Neuronal stem cell (in vitro differentiated cells): ENCODE data around the gene ZMYM3.

Source experiments
- DNase-seq: peaks from one replicate; pipeline ENCODE4 v3.0.0-alpha.2; 2013; ENCODE audit warnings: low spot score
- H2AFZ ChIP-seq: one replicate; pipeline ENCODE4 v1.6.1; 2013; ENCODE audit warnings: mild to moderate bottlenecking, low read length, inconsistent platforms
- H2AK5ac ChIP-seq: 2 replicates; pipeline ENCODE4 v1.6.1; 2013; ENCODE audit warnings: low read depth, mild to moderate bottlenecking, inconsistent platforms, low read length, moderate library complexity, mixed read lengths
- H2BK120ac ChIP-seq: 2 replicates; pipeline ENCODE4 v1.6.1; 2013; ENCODE audit warnings: low read depth, mild to moderate bottlenecking, inconsistent platforms, low read length, moderate library complexity, mixed read lengths
- H2BK12ac ChIP-seq: one replicate; pipeline ENCODE4 v1.6.1; 2013; ENCODE audit warnings: low read length, inconsistent platforms
- H2BK15ac ChIP-seq: 2 replicates; pipeline ENCODE4 v1.6.1; 2013; ENCODE audit warnings: mild to moderate bottlenecking, low read length, inconsistent platforms, mixed read lengths
- H2BK5ac ChIP-seq: one replicate; pipeline ENCODE4 v1.6.1; 2013; ENCODE audit warnings: inconsistent platforms, mild to moderate bottlenecking, low read length, moderate library complexity
- H3K14ac ChIP-seq: one replicate; pipeline ENCODE4 v1.6.1; 2013; ENCODE audit warnings: low read length, inconsistent platforms
- H3K18ac ChIP-seq: 2 replicates; pipeline ENCODE4 v1.6.1; 2013; ENCODE audit warnings: low read length, inconsistent platforms
- H3K23ac ChIP-seq: 2 replicates; pipeline ENCODE4 v1.6.1; 2013; ENCODE audit warnings: low read depth, mild to moderate bottlenecking, mixed read lengths, low read length, inconsistent platforms; ENCODE audit not compliant: poor library complexity
- H3K27ac ChIP-seq: replicated peaks from 3 replicates; pipeline ENCODE4 v1.5.1; 2013; ENCODE audit warnings: low read length, inconsistent platforms
- H3K27me3 ChIP-seq, 3 experiments: 2 replicates each; pipeline ENCODE4 v1.6.1; 2013; ENCODE audit warnings: low read length in 3 of 3, mild to moderate bottlenecking in 2 of 3, inconsistent platforms in 1 of 3, low read depth in 1 of 3, mixed read lengths in 1 of 3, moderate library complexity in 1 of 3; ENCODE audit not compliant: control insufficient read depth in 3 of 3, insufficient read depth in 3 of 3
- H3K36me3 ChIP-seq, 2 donors: replicated peaks in 1 of 2; 2 replicates each; pipeline ENCODE4 v1.6.1; 2013; ENCODE audit warnings: low read length in 2 of 2; ENCODE audit not compliant: control insufficient read depth in 2 of 2, insufficient read depth in 2 of 2
- H3K4ac ChIP-seq: 2 replicates; pipeline ENCODE4 v1.6.1; 2013; ENCODE audit warnings: inconsistent platforms, mild to moderate bottlenecking, low read length, moderate library complexity
- H3K4me1 ChIP-seq, 2 donors: 1 replicate in 1 of 2; 2 replicates in 1 of 2; pipeline ENCODE4 v1.6.1; 2013; ENCODE audit warnings: low read length in 2 of 2, low read depth in 1 of 2; ENCODE audit not compliant: control insufficient read depth in 2 of 2, insufficient read depth in 1 of 2
- H3K4me2 ChIP-seq: one replicate; pipeline ENCODE4 v1.6.1; 2013; ENCODE audit warnings: mild to moderate bottlenecking, low read length, inconsistent platforms; ENCODE audit not compliant: insufficient read depth, poor library complexity, severe bottlenecking
- H3K4me3 ChIP-seq, 2 donors: 2 replicates each; pipeline ENCODE4 v1.5.1; 2013; ENCODE audit warnings: low read length in 2 of 2, mild to moderate bottlenecking in 2 of 2, inconsistent platforms in 1 of 2, moderate library complexity in 1 of 2
- H3K79me1 ChIP-seq: one replicate; pipeline ENCODE4 v1.6.1; 2013; ENCODE audit warnings: low read depth, mild to moderate bottlenecking, inconsistent platforms, low read length, moderate library complexity
- H3K9ac ChIP-seq: one replicate; pipeline ENCODE4 v1.6.1; 2013; ENCODE audit warnings: mild to moderate bottlenecking, low read depth, low read length, inconsistent platforms; ENCODE audit not compliant: poor library complexity
- H3K9me3 ChIP-seq, 2 donors: replicated peaks in 1 of 2; 2 replicates each; pipeline versions ENCODE3 to v1.6.1; 2013; ENCODE audit warnings: low read length in 2 of 2, mild to moderate bottlenecking in 2 of 2, inconsistent platforms in 1 of 2, low read depth in 1 of 2, mixed read lengths in 1 of 2, moderate library complexity in 1 of 2; ENCODE audit not compliant: control insufficient read depth in 2 of 2, insufficient read depth in 1 of 2
- H4K8ac ChIP-seq: one replicate; pipeline ENCODE4 v1.6.1; 2013; ENCODE audit warnings: low read depth, mild to moderate bottlenecking, inconsistent platforms, low read length, moderate library complexity
- H4K91ac ChIP-seq: one replicate; pipeline ENCODE4 v1.6.1; 2013; ENCODE audit warnings: low read length, low read depth, mild to moderate bottlenecking, inconsistent platforms; ENCODE audit not compliant: poor library complexity
- WGBS, 2 donors: extraction: QIAGEN DNeasy Blood & Tissue Kit; methylation state at CpG; one replicate each; pipeline ENCODE4 v1.1.7; 2013; ENCODE audit warnings: missing lambda C conversion rate in 2 of 2, mixed read lengths in 1 of 2; ENCODE audit not compliant: insufficient read length in 2 of 2, insufficient replicate concordance in 1 of 2; ENCODE audit errors: extremely low coverage in 2 of 2; 5-methylcytosine and 5-hydroxymethylcytosine counted together

ZMYM3 gene

GRCh38 chrX:71292669-71293365, 38.9 kb upstream of the ZMYM3 start:
- Histone ChIP-seq H3K4ac (no peak overlapping the region), H3K4me3 (no peak overlapping the region), H3K4me1 (no peaks in the 10 kb centered on the region), H2AK5ac (no peak overlapping the region), H3K36me3 (peaks cover 31 to 94% of the 10 kb centered on the region in 2 donors), H4K8ac (no peak overlapping the region), H3K9ac (no peak overlapping the region), H3K27ac (no peak overlapping the region), H3K9me3 (no peaks in the 10 kb centered on the region), H2BK15ac (no peak overlapping the region), H3K23ac (no peak overlapping the region), H2BK120ac (no peak overlapping the region), H3K14ac (no peak overlapping the region), H2BK5ac (no peak overlapping the region), H3K27me3 (no peaks in the 10 kb centered on the region), H3K18ac (no peak overlapping the region), H3K4me2 (no peak overlapping the region), H3K79me1 (no peaks in the 10 kb centered on the region), H4K91ac (no peak overlapping the region), H2BK12ac (no peak overlapping the region), H2AFZ (no peak overlapping the region)
- WGBS, 2 donors = no CpG with 5 or more reads among the region's 7 CpGs
- no peak for DNase-seq

- no peak overlapping the region for H2AFZ ChIP-seq
- H2BK120ac ChIP-seq = no peak overlapping the region
- no peaks in the 10 kb centered on the region for H3K27me3 ChIP-seq
- no peak overlapping the region for H4K91ac ChIP-seq
- H3K14ac ChIP-seq = no peak overlapping the region
- H3K79me1 ChIP-seq = no peaks in the 10 kb centered on the region
- no peak overlapping the region for H3K27ac ChIP-seq
- no peak overlapping the region for H2BK12ac ChIP-seq
- peaks cover 22 to 94% of the 10 kb centered on the region in 2 donors for H3K36me3 ChIP-seq
- no peak overlapping the region for H3K4me3 ChIP-seq
- H3K4me1 ChIP-seq = peaks cover 0 to 1% of the 10 kb centered on the region in 2 donors
- H2BK5ac ChIP-seq = no peak overlapping the region
- H3K23ac ChIP-seq = no peak overlapping the region
- H3K18ac ChIP-seq = no peak overlapping the region
- H2BK15ac ChIP-seq = no peak overlapping the region
- H3K9me3 ChIP-seq = no peaks in the 10 kb centered on the region
- no peak overlapping the region for H3K4me2 ChIP-seq
- no CpG with 5 or more reads among the region's 6 CpGs for WGBS, 2 donors
- H4K8ac ChIP-seq = no peak overlapping the region
- DNase-seq = no peak
- H3K4ac ChIP-seq = no peak overlapping the region
- H3K9ac ChIP-seq = no peak overlapping the region
- H2AK5ac ChIP-seq = no peak overlapping the region
These were observed 37.4 kb upstream of the ZMYM3 start for GRCh38 chrX:71291381-71291780.

- Histone ChIP-seq H3K23ac (no peak overlapping the region), H3K9ac (no peak overlapping the region), H3K14ac (no peak overlapping the region), H3K4me1 (peaks cover 4 to 7% of the 10 kb centered on the region in 2 donors), H2BK120ac (no peak overlapping the region), H3K4me2 (peak overlapping the region; percentile 11), H3K36me3 (peaks cover 3 to 62% of the 10 kb centered on the region in 2 donors), H3K27ac (no peak overlapping the region), H3K4me3 (peak overlapping the region in 1 of 2 donors; percentile 60), H2AK5ac (no peak overlapping the region), H3K9me3 (no peaks in the 10 kb centered on the region), H3K18ac (no peak overlapping the region), H2BK12ac (no peak overlapping the region), H3K79me1 (no peaks in the 10 kb centered on the region), H2AFZ (no peak overlapping the region), H2BK15ac (no peak overlapping the region), H2BK5ac (no peak overlapping the region), H4K8ac (no peak overlapping the region), H3K27me3 (no peaks in the 10 kb centered on the region), H4K91ac (no peak overlapping the region), H3K4ac (no peak overlapping the region)
- DNase-seq = no peak
These were observed 32.0 kb upstream of the ZMYM3 start for GRCh38 chrX:71285929-71286328.

GRCh38 chrX:71283403-71284143, 29.6 kb upstream of the ZMYM3 start, which contains the start of gene NONO:
NONO (plus strand) TSS chrX:71283635; CDS start chrX:71290638, 7,003 bp downstream.
- H3K36me3 ChIP-seq = peaks cover 0 to 43% of the 10 kb centered on the region in 2 donors
- H3K79me1 ChIP-seq = no peaks in the 10 kb centered on the region
- peak within 1 kb of the TSS; percentile 60 to 97 for H3K4me3 ChIP-seq
- peak; percentile 98 for DNase-seq
- H2BK15ac ChIP-seq = no peak within 1 kb of the TSS
- no peak within 1 kb of the TSS for H4K91ac ChIP-seq
- H3K4me2 ChIP-seq = peak within 1 kb of the TSS; percentile 25
- H3K18ac ChIP-seq = peak within 1 kb of the TSS; percentile 87
- peak within 1 kb of the TSS; percentile 90 for H2BK5ac ChIP-seq
- H3K27ac ChIP-seq = peak within 1 kb of the TSS; percentile 96
- H4K8ac ChIP-seq = no peak within 1 kb of the TSS
- WGBS, 2 donors = no CpG with 5 or more reads among the region's 57 CpGs
- no peak within 1 kb of the TSS for H2BK120ac ChIP-seq
- peak within 1 kb of the TSS; percentile 56 for H3K14ac ChIP-seq
- no peak within 1 kb of the TSS for H2AK5ac ChIP-seq
- no peak within 1 kb of the TSS for H3K23ac ChIP-seq
- no peaks in the 10 kb centered on the region for H3K27me3 ChIP-seq
- H3K9ac ChIP-seq = peak within 1 kb of the TSS; percentile 77
- peaks cover 4 to 7% of the 10 kb centered on the region in 2 donors for H3K4me1 ChIP-seq
- H3K4ac ChIP-seq = no peak within 1 kb of the TSS
- no peaks in the 10 kb centered on the region for H3K9me3 ChIP-seq
- peak within 1 kb of the TSS; percentile 66 for H2AFZ ChIP-seq
- no peak within 1 kb of the TSS for H2BK12ac ChIP-seq
